Left forelimb (tissue), 1 donor: Measurements from ENCODE around the gene PTPRG.
A peak's percentile ranks its signal among the peaks of the same experiment; 100 is the strongest.

Experiments
- DNase-seq: peaks from one replicate; pipeline ENCODE4 v3.0.0-alpha.2; 2018; ENCODE audit warnings: low spot score

PTPRG gene

GRCh38 chr3:61618231-61618630 is 56.9 kb downstream of the PTPRG start:
- no peak for DNase-seq

- DNase-seq, result no peak
These were observed 57.5 kb downstream of the PTPRG start for GRCh38 chr3:61618871-61619270.

- no peak for DNase-seq
These were observed 58.7 kb downstream of the PTPRG start for GRCh38 chr3:61620073-61620472.

- no peak for DNase-seq
These were observed 62.9 kb downstream of the PTPRG start for GRCh38 chr3:61624300-61624699.

- DNase-seq, result no peak
These were observed 64.1 kb downstream of the PTPRG start for GRCh38 chr3:61625429-61625828.

GRCh38 chr3:61626484-61626883 is 65.1 kb downstream of the PTPRG start:
- DNase-seq, result no peak

GRCh38 chr3:61627768-61628185 is 66.4 kb downstream of the PTPRG start:
- no peak for DNase-seq

GRCh38 chr3:61628636-61629035 is 67.3 kb downstream of the PTPRG start:
- DNase-seq, result no peak

- DNase-seq, result no peak
These were observed 68.1 kb downstream of the PTPRG start for GRCh38 chr3:61629442-61629841.

GRCh38 chr3:61631108-61631769 is 69.9 kb downstream of the PTPRG start:
- no peak for DNase-seq

GRCh38 chr3:61632568-61633175 is 71.3 kb downstream of the PTPRG start:
- no peak for DNase-seq

GRCh38 chr3:61634678-61635077 is 73.3 kb downstream of the PTPRG start:
- DNase-seq, result no peak

GRCh38 chr3:61637088-61638051 is 76.0 kb downstream of the PTPRG start:
- DNase-seq, result no peak

GRCh38 chr3:61638741-61639140 is 77.4 kb downstream of the PTPRG start:
- no peak for DNase-seq

GRCh38 chr3:61639991-61640390 is 78.6 kb downstream of the PTPRG start:
- DNase-seq, result no peak

- no peak for DNase-seq
These were observed 83.8 kb downstream of the PTPRG start for GRCh38 chr3:61645148-61645547.

- DNase-seq, result no peak
These were observed 85.0 kb downstream of the PTPRG start for GRCh38 chr3:61646360-61646759.

- DNase-seq, result no peak
These were observed 85.6 kb downstream of the PTPRG start for GRCh38 chr3:61646851-61647525.

- DNase-seq, result no peak
These were observed 87.1 kb downstream of the PTPRG start for GRCh38 chr3:61648481-61648880.

GRCh38 chr3:61649381-61650170 is 88.2 kb downstream of the PTPRG start:
- DNase-seq, result no peak

GRCh38 chr3:61650276-61650675 is 88.9 kb downstream of the PTPRG start:
- DNase-seq, result peak; percentile 79
